Stimulated activated CD4-positive, alpha-beta T cell treated with anti-CD3 and anti-CD28 coated beads, TNF-alpha, amount 100 ng/mL, for 1 hour (primary cell): ENCODE results near the gene TMEM25.

Source experiments
- DNase-seq, 3 donors: peaks; one replicate each; pipeline ENCODE4 v3.0.0-alpha.2; 2020; ENCODE audit warnings: low read depth in 3 of 3, low spot score in 1 of 3

The TMEM25 gene

DNA sequence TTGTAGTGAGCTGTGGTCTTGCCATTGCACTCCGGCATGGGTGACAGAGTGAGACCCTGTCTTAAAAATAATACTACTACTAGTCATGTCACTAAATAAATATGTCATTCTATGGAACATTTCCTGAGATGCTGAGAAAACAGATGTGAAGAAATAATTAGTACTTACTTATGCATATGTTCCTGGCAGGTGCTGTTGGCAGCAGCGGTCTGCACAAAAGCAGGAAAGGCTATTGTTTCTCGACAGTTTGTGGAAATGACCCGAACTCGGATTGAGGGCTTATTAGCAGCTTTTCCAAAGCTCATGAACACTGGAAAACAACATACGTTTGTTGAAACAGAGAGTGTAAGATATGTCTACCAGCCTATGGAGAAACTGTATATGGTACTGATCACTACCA lies 50.1 kb downstream of the TMEM25 start:
- DNase-seq: no peak
